Activated CD4-positive, CD25-positive, alpha-beta regulatory T cell treated with anti-CD3 and anti-CD28 coated beads, Interleukin-2, amount 50 U/mL, for 16 hours (primary cell): ENCODE measurements around the gene CDC42EP5.

ENCODE experiments used
- DNase-seq: peaks from one replicate; pipeline ENCODE4 v3.0.0-alpha.2; 2020; ENCODE audit warnings: low read depth, low spot score

Gene CDC42EP5

DNA sequence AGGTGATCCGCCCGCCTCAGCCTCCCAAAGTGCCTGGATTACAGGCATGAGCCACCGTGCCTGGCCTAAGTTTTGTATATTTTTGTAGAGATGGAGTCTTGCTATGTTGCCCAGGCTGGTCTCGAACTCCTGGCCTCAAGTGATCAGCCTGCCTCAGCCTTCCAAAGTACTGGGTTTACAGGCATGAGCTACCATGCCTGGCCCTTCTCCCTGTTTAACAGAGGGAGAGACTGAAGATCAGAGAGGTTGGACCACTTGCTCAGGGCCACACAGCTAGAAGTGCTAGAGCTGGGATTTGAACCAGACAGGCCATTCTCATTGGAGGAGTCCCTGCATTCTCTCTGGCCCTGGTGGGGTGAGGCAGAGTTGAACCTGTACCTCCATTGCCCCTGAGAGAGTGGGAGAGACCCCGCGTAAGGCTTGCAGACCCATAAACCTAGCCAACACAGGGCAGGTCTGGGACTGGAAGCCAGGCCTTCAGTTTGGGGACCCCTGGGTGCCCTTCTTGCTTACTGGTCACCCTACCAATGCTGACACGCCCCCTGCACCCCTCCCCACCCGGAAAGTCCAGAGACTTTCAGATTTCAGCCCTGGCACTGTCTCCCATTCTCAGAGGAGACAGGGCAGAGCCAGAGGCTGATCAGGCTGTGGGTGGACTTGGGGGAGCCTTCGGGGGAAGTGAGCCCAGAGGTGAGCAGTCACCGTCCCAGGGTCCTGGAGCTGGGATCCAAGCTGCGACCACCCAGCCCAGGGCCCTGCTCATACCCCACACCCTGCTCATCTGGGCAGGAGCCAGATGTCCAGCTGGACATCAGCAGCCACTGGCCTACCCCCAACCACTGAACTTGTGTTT, 44.5 kb downstream of the CDC42EP5 start:
- DNase-seq, result no peak

DNA sequence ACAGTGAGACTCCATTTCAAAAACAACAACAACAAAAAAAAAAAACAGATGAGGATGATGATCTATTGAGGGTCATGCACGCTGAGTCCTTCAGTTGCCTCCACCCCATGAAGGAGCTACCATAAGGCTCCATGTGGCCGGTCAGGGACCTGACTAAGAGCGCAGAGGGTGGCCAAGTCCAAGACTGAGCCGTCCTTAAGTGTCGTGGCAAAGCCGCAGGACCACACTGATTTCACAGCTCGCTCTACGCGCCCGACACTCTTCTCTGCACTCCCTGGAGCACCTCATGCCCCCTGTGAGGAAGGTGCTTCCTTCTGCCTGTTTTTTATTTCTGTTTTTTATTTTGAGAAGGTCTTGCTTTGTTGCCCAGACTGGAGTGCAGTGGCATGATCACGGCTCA, 45.5 kb downstream of the CDC42EP5 start:
- no peak for DNase-seq

DNA sequence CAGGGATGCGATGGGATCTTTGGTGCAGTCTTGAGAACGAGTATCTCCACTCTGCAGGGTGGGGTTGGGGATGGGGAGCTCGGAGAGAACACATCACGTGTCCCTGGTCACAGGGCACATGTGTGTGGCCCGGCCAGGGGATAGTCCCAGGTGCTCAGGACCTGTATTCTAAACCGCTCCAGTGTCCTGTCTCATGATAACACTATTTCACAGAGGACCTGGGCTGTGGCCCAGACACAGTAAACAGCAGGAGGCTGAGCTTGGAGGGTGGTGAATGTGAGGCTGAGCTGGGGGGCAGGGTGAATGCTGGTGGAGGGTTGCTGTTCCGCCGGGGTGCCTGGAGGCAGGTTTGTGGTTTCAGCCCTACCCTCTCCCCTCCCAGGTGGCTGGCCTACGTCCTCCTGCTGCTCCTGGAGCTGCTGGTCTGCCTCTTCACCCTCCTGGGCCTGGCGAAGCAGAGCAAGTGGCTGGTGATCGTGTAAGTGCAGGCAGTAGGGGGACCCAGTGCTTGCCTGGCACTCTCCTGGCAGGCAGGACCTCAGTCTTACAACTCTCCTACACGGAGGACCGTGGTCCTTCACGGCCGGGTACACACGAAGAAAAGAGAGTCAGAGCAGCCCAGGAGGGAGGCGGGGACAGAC, 46.7 kb downstream of the CDC42EP5 start:
- no peak for DNase-seq

DNA sequence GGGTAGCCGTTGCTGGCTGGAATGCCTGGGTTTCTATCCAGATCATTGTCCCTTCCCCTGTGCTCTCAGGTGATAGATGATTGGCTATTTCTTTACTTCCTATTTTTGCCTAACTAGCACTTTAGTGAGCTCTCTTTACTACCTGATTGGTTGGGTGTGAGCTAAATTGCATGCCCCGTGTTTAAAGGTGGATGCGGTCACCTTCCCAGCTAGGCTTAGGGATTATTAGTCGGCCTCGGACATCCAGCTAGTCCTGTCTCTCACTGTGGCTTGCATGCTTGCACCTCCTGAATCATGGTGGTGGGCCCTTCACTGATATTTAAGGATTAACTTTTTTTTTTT, 47.7 kb downstream of the CDC42EP5 start:
- no peak for DNase-seq

DNA sequence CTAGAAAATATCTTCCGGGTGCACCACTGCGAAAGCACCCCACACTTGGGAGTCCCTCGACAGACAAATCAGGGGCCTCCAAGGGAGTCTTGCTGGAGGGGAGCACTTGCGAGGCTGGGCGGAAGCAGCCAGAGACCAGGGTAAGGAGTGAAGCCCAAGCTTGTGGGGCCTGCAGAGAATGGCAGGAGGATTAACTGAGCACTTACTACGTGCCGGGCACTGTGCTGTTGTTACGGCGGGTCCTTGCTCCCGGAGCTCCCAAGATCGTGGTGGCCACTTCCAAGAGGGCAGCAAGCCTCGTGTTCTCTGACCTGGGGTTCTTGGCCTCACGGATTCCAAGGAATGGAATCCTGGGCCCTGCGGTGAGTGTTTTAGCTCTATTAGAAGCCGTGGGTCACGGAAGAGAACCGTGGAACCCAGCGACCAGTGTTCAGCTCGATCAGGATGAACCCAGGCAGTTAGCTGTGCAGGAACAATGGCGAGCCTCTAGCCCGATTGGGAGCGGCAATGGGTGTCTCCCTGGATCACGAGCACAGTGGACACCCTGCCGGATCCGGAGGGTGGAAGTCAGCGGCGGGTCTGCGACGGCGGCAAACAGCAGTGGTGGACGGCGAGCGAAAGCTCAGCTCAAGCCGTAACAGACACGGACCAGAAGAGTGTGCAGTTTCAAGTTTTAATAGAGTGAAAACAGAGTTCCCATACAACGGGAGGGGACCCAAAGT, 48.3 kb downstream of the CDC42EP5 start:
- DNase-seq, result no peak

DNA sequence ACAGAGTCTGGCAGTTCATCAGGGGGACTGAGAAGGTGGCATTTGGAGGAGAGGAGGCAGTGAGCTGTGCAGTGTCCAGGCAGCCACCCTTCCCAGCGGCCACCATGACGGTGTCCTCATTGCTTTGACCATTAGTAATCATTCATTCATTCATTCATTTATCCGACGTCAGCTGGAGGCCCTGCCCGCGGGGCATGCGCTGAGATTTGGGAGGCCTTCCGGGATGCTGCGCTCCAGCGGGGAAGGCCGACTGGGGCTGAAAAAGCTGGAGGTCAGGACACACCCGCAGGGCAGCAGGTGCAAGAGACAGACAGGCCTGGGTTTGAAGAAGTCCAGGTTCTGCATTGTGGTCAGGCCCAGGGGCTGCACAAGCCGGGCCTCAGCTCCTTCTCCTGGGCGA, 48.9 kb downstream of the CDC42EP5 start:
- DNase-seq, result no peak

DNA sequence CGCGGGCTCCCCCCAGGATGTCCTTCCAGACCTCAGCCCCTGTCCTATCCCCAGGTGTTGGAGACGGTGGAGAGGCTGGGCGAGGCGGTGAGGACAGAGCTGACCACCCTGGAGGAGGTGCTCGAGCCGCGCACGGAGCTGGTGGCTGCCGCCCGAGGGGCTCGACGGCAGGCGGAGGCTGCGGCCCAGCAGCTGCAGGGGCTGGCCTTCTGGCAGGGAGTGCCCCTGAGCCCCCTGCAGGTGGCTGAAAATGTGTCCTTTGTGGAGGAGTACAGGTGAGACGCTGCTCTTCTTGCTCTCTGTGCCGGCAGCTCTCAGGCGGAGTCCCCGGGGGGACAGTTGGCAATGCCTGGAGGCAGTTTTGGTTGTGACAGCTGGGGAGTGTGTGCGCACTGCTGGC, 51.0 kb downstream of the CDC42EP5 start:
- no peak for DNase-seq

DNA sequence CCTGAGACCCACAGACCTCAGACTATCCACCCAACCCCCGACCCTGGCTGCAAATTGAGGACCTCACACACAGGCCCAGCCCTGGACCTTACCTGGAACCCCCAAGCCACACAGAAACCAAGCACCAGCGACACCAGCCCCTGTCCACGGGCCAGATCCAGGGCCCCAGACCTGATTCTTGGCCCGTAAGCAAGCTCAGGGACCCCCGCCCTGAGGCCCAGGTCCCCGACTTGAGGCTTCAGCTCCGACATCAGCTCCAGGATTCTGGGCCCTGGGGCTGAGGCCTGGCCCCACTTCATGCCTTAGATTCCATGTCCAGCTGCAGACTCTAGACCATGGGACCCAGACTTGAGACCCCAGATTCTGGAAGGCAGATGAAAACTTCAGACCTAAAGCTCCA, 51.6 kb downstream of the CDC42EP5 start:
- DNase-seq, result no peak

DNA sequence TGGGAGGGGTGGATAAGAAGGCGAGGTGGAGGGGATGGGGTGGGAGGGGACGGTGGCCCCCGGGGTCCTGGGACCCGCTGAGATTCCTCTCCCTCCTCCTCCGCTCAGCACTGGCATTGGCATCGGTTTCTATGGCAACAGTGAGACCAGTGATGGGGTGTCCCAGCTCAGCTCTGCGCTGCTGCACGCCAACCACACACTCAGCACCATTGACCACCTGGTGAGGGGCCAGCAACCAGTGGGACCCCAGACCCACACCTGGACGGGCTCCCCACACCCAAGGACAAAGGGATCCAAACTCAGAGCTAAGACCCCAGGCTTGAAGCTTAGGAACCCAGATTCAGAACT, 52.0 kb downstream of the CDC42EP5 start:
- no peak for DNase-seq

DNA sequence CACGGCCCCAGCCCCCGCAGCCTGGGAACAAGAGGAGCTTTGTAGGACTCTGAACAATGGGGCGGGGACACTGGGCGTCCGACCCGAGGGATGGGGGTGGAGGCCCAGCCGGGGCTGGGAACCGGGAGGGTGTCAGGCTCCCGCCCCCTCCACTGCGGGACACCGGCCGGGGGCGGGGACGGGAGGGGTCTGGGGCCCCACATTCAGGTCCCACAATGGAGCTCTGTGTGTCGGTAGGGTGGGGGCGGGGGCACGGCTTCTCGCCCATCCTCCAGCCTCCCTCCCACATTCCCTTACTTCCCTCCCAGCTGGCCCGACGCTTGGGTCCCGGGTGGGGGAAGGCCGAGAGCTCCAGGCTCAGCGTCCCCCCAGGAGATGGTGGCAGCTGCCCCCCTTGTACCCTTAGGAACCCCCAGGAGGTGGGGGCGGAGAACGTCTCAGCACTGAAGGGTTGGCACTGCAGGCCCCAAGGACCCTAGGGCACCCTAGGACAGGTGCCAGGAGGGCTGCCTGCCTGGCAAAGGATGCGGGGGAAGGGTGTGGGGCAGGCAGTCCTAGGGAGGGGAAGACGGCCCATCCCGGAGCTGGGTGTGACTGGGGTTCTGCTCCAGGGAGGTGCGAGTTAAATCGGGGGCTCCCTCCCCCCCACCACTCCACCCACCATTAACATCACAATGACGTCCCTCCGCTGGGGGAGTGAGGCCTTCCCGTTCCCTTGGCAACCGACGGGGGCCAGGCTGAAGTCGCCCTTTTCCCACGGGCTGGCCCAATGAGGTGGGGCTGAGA, 52.5 kb downstream of the CDC42EP5 start:
- no peak for DNase-seq

DNA sequence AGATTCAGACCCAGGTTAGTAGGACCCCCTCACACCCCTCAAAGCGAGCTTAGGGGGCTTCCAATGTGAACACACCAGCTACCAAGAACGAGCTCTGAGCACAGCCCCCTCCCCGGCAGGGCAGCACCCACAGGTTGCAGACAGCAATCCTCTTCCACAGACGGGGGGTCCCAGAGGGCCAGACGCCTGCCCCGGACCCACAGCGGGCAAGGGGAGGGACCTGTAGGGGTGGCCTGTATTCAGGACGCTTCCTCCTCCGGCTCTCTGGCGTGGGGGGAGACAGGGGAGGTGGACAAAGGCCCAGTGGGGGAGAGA, 53.1 kb downstream of the CDC42EP5 start:
- no peak for DNase-seq

DNA sequence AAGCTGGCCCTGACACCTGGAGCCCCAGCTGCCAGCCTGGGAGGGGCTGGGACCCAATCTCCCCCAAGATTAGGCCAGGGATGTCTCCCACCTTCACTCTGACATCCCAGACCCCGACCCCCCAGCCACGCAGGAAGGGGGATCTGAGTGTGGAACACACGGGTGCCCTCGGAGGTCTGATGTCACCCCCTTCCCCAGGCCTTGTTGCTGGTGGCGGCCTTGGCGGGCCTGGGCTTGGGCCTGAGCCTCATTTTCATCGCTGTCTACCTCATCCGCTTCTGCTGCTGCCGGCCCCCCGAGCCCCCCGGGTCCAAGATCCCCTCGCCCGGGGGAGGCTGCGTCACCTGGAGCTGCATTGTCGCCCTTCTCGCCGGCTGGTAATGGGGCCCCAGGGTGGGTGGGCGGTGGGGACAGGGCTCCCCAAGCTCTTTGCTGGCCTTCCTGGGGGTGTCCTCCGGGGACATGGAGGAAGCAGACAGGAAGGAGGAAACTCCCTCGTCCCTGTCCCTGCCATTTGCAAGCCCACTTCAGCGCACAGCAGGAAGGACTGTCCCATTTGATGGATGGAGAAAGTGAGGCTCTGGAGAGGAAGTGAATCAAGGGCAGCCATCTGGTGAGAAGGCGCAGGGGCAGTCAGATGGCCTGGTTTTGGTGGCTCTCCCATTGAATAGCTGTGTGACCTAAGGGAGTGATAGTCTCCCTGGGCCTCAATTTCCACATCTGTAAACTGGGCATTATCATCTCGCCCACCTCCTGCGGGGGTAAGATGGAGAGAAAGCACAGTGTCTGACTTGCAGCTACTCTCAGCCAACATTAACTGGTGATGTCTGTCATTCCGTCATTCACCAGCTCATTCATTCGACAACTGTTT, 53.9 kb downstream of the CDC42EP5 start:
- no peak for DNase-seq

DNA sequence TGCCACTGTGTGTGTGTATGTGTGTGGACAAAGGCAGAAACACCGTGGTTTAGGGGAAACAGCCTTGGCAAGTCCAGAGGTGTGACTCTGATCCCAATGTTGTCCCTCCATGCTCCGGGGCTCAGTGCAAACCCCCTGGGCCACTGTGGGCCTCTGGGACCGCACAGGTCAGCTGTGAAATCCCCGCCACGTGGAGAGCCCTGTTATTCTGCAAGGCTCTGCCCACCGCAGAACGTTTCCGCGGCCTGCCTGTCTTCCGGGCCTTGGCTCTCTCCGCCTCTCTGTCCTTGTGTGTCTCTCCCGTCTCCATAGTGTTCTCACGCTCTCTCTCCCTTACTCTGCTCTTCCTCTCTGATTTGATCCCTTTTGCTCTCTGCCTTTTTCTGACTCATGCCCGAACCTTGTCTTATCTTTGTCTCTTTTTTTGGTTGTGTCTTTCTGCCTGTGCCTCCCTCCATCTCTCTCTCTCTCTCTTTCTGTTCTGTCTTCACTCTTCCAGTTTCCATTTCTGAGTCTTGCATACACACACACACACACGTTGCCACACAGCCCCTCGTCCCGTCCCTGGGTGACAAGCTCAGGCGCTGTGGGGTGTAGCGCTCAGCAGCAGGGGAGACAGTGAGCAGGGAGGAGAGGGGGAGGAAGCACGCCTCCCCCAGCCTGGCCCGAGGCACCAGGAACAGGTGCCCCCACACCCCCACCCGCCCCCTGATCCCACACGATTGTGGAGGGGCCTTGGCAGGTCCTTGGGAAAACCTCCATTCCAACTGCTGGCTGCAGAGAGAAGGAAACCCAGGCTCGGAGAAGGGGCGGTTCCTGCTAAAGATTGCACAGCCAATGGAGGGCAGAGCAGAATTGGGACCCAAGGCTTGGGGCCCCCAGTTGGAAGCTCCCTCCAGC, 54.8 kb downstream of the CDC42EP5 start:
- no peak for DNase-seq

DNA sequence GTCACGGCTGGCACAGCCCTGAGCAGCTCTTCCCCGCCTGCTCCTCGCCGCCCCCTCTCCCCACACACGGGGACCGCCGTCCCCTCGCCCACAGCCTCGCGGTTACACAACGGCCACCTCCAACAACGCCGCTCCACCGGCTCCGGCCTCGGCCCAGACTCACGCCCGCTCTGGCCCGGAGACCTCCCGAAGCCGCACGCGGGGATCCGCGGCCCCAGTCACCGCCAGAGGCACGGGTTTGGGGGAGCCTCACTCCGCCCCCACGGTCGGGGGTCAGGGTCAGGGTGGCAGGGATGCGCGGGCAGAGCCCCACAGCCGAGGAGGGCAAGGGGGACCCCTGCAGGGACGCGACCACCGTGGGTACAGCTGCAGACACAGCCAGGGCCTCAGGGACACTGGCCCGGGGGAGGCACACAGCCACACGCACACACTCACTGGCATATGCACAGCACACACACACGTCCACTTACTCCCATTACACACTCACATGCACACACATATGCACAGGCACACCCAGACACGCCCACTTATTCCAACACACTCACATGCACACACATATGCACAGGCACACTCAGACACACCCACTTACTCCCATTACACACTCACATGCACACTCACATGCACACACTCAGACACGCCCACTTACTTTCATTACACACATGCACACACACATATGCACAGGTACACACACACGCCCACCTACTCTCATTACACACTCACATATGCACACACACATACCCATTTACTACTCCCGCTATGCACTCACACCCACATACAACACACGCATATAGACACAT, 56.2 kb downstream of the CDC42EP5 start:
- DNase-seq, result no peak

DNA sequence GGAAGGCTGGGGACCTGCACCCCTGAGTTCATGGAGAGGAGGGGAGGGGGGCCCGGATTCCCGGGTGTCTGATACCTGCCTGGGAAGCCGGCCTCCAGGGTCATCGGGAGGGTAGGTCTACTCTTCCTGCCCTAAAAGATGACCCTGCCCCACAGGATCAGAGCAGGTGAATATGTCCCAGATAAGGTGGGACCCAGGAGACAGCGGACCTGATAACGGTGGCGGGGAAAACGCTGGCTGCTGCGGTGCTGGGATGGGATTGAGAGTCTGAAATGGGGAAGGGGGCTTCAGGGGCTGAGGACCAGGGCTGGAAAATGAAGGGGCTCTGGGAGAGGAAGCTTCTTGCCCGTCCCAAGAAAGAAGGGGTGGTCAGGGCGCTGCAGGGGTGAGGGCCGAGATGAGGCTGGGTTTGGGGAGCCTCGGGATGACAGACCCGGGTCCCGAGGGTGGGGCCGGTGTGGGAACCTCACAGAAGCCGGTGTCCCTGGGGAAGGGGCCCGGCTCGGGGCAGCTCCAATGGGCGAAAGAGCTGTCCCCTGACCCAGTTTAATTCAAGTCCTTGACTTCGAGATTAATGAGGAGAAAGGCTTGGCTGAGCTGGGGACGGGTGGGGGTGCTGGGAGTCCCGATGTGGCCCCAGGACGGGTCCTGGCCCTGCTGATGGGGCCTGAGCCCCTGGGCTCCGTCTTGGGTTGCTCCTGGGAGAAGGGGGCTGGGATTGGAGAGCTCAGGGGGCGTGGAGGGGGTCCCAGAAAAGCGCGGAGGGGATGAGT, 57.0 kb downstream of the CDC42EP5 start:
- no peak for DNase-seq

DNA sequence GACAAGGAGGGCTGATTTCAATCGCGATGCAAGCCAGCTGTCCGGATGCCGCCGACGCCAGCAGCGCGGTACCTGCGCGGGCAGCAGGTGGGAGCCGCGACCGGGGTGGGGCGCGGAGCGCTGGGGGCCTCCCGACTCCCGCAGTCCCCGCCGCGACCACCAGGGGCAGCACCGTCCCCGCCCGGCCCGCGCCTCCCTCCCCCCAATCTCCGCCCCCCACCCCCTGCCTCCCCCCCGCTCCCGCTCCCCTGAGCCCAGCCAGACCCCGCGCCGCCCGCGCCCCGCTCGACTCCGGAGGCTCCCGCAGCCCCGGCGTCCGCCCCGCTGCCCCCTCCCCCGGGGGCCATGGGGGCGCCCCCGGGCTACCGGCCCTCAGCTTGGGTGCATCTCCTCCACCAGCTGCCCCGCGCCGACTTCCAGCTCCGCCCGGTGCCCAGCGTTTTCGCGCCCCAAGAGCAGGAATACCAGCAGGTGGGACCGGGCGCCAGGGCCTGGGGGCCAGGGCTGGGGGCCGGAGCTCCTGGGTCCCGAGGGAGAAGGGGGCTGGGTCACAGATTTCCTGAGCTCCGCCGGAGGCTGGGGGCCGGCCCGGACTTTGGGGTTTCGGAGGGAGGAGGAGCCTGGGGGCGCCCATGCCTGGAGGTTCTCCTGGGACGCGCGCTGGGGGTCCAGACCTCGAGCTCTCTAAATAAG, 57.7 kb downstream of the CDC42EP5 start, which contains the start of gene TTYH1:
Gene TTYH1 (plus strand): TSS at position 257 of the 693 bp plus-strand sequence. CDS start 89 bp downstream, at position 346.
- DNase-seq, result no peak
